NT2/D1 (cell line): ENCODE data around the gene GALNT9.

Experiments used
- DNase-seq: peaks from one replicate; pipeline ENCODE4 v3.0.0-alpha.2; 2011; ENCODE audit warnings: low read depth, low spot score
- H3K27me3 ChIP-seq: 2 replicates; pipeline ENCODE4 v1.6.0; 2011; ENCODE audit warnings: mild to moderate bottlenecking; ENCODE audit not compliant: insufficient read length, insufficient read depth
- H3K36me3 ChIP-seq: 2 replicates; pipeline ENCODE4 v1.6.1; 2011; ENCODE audit warnings: mild to moderate bottlenecking, low read length, mixed read lengths; ENCODE audit not compliant: insufficient read depth, insufficient read length
- H3K4me1 ChIP-seq: 2 replicates; pipeline ENCODE4 v1.5.1; 2011; ENCODE audit not compliant: insufficient read depth, insufficient read length
- H3K4me3 ChIP-seq: 2 replicates; pipeline ENCODE4 v1.5.1; 2011; ENCODE audit warnings: low read depth; ENCODE audit not compliant: insufficient read length
- H3K9ac ChIP-seq: 2 replicates; pipeline ENCODE4 v1.6.0; 2011; ENCODE audit warnings: low read depth; ENCODE audit not compliant: insufficient read length
- H3K9me3 ChIP-seq: 2 replicates; pipeline ENCODE4 v1.5.1; 2011; ENCODE audit warnings: mild to moderate bottlenecking, low read length; ENCODE audit not compliant: insufficient read depth
- SUZ12 ChIP-seq: IDR thresholded peaks from 2 replicates; pipeline ENCODE4 v1.6.1; 2011; ENCODE audit not compliant: insufficient read length, insufficient read depth; ENCODE audit errors: extremely low read depth
- YY1 ChIP-seq: IDR thresholded peaks from 2 replicates; pipeline ENCODE4 v1.6.1; 2011; ENCODE audit not compliant: insufficient read length, insufficient read depth
- ZNF274 ChIP-seq: IDR thresholded peaks from 2 replicates; pipeline ENCODE4 v1.6.1; 2011; ENCODE audit warnings: mild to moderate bottlenecking, low read depth, low read length

GALNT9 gene

DNA sequence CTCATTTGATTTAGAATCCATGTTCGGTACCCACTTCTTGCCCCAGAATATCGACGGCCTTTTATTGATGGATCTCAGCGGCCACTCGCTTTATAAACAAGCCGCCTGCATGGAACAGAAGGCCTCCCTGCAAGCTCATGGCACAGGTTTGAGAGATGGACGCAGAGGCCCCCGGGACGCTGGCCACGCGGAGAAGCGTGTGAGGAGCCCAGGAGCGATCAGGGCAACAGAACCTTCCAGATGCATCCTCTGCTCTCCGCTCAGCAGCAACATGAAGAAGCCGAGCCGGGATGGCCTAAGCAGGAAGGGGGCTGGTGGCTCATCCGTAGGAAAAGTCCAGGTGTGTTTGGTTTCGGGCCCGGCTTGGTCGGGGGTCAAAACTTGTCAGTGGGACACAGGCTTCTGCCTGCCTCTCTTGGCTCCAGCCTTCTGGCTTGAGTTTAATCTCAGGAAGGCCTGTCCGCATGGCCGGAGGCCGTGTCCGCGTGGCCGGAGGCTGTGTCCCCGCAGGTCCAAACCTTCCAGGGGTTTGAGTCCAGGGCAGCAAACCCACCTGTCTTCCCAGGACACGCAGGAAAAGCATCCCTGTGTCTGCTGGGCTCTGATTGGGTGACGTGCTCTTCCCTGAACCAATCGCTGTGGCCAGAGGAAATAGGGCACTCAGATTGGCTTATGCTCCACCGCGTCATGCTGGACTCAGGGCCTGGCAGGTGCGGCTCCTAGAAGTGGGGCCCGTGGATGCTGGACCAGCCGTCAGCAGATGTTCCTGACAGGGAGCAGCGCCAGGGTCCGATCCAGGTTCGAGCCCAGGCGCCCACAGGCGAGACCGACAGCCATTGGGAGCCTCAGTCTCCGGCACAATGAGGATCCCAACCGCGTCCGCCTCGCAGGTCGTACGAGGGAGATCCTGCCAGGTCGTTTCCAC lies 65.0 kb downstream of the GALNT9 start:
- H3K36me3 ChIP-seq, result no peaks in the 10 kb centered on the region
- no peaks in the 10 kb centered on the region for H3K9me3 ChIP-seq
- no peak for DNase-seq
- TF ChIP-seq YY1 (no peak), SUZ12 (no peak), ZNF274 (no peak)
- H3K4me1 ChIP-seq, result peaks cover under 1% of the 10 kb centered on the region
- no peak overlapping the region for H3K4me3 ChIP-seq
- peaks cover 83% of the 10 kb centered on the region for H3K27me3 ChIP-seq
- H3K9ac ChIP-seq, result no peak overlapping the region

DNA sequence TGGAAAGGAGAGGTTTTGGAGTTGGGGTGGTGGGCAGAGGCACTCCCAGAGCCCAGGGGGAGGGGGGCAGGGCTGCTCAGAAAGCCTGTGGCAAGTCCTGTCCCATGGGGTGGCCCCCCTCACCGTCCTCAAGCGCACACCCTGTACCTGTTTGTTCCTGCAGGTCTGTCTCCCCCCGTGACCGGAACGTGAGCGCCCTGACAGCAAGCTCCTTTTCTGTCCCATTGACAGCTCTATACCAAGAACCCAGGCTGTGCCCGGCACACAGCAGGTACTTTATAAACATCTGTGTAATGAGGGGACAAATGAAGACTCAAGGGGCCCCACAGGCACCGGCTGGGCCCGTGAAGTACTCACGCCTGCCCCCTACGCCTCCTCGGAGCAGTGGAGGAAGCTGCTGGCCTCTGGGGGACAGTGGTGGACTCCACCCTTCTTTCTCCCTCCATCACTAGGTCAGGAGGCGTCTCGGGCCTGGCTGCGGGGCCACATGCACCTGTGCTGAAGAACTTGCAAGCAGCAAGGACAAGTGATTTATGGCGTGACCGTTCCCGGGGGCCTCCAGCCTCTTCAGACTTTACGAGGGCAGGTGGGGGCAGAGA lies 65.8 kb downstream of the GALNT9 start:
- H3K36me3 ChIP-seq, result no peaks in the 10 kb centered on the region
- no peak for DNase-seq
- no peaks in the 10 kb centered on the region for H3K9me3 ChIP-seq
- H3K9ac ChIP-seq, result no peak overlapping the region
- peaks cover 78% of the 10 kb centered on the region for H3K27me3 ChIP-seq
- H3K4me1 ChIP-seq, result peaks cover 3% of the 10 kb centered on the region
- TF ChIP-seq SUZ12 (no peak), YY1 (no peak), ZNF274 (no peak)
- H3K4me3 ChIP-seq, result no peak overlapping the region

- no peak overlapping the region for H3K9ac ChIP-seq
- H3K27me3 ChIP-seq, result peaks cover 75% of the 10 kb centered on the region
- TF ChIP-seq SUZ12 (no peak), YY1 (no peak), ZNF274 (no peak)
- no peaks in the 10 kb centered on the region for H3K36me3 ChIP-seq
- H3K4me3 ChIP-seq, result no peak overlapping the region
- H3K9me3 ChIP-seq, result no peaks in the 10 kb centered on the region
- DNase-seq, result no peak
- peaks cover 3% of the 10 kb centered on the region for H3K4me1 ChIP-seq
Observed at GRCh38 chr12:132263061-132263360, 66.4 kb downstream of the GALNT9 start.

DNA sequence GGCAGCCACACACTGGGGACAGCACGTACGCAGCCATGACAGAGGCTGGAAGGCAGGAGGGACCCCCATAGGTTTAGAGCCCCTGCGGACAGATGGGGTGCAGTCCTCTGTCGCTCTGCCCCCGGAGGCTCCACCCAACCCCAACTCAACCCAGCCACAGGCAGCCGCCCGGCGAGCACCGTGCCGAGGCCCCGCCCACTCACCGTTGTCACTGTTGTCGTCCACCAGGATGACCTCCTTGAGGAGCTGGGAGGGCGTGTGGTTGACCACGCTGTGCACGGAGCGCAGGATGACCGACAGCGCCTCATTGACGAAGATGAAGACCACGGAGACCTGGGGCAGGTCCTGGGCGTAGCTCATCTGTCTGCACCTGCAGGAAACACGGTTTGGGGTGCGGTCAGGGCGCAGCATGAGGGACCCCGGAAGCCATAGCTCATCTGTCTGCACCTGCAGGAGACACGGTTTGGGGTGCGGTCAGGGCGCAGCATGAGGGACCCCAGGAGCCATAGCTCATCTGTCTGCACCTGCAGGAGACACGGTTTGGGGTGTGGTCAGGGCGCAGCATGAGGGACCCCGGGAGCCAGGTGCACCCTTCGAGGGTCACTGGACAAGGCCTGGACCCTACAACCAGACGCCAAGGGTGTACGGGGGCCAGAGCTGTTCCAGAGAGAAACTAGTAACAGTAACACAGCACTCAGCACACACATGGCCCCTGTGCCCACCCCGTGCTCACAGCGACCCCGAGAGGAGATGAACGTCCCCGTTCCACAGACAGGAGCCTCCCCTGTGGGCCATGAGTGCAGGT lies 66.9 kb downstream of the GALNT9 start:
- Histone ChIP-seq H3K9me3 (no peaks in the 10 kb centered on the region), H3K4me1 (peaks cover 3% of the 10 kb centered on the region), H3K27me3 (peaks cover 70% of the 10 kb centered on the region), H3K36me3 (no peaks in the 10 kb centered on the region), H3K9ac (no peak overlapping the region), H3K4me3 (no peak overlapping the region)
- TF ChIP-seq YY1 (no peak), SUZ12 (no peak), ZNF274 (no peak)
- no peak for DNase-seq

GRCh38 chr12:132261328-132262138 lies 67.9 kb downstream of the GALNT9 start:
- H3K36me3 ChIP-seq, result no peaks in the 10 kb centered on the region
- H3K4me3 ChIP-seq, result no peak overlapping the region
- no peak for TF ChIP-seq YY1
- TF ChIP-seq SUZ12, result no peak
- no peak for TF ChIP-seq ZNF274
- peaks cover 3% of the 10 kb centered on the region for H3K4me1 ChIP-seq
- H3K9ac ChIP-seq, result no peak overlapping the region
- H3K9me3 ChIP-seq, result no peaks in the 10 kb centered on the region
- DNase-seq, result no peak
- H3K27me3 ChIP-seq, result peaks cover 61% of the 10 kb centered on the region

- TF ChIP-seq SUZ12 (no peak), ZNF274 (no peak), YY1 (no peak)
- Histone ChIP-seq H3K9me3 (no peaks in the 10 kb centered on the region), H3K4me3 (no peak overlapping the region), H3K9ac (no peak overlapping the region), H3K27me3 (peaks cover 57% of the 10 kb centered on the region), H3K36me3 (no peaks in the 10 kb centered on the region), H3K4me1 (peaks cover 4% of the 10 kb centered on the region)
- DNase-seq, result no peak
Observed at GRCh38 chr12:132260721-132261120, 68.7 kb downstream of the GALNT9 start.
